K562 (cell line): ENCODE measurements around the gene GADD45G.

ENCODE experiments used
- MXI1 ChIP-seq: IDR thresholded peaks from 2 replicates; pipeline ENCODE4 v1.6.1; 2011; ENCODE audit warnings: low read depth, mild to moderate bottlenecking, improper control_type of control experiment, low read length
- NRF1 ChIP-seq, 2 experiments: fragments of 450-650 bp; IDR thresholded peaks in 1 of 2; conservative IDR thresholded peaks in 1 of 2; 2 replicates each; pipeline ENCODE4 v1.6.1; 2014; ENCODE audit warnings: mild to moderate bottlenecking in 2 of 2
- U2AF1 ChIP-seq: fragments of 200-400 bp; formaldehyde crosslinking; optimal IDR thresholded peaks from 2 replicates; pipeline ENCODE3; 2017; ENCODE audit warnings: mild to moderate bottlenecking, low read depth, low read length, moderate library complexity
- TF ChIP-seq, protein P1 (sequence below): sonication (generic); formaldehyde crosslinking; IDR thresholded peaks from 2 replicates; pipeline ENCODE4 v1.9.0; 2022; ENCODE audit warnings: mild to moderate bottlenecking, missing genetic modification reagents

DNA sequence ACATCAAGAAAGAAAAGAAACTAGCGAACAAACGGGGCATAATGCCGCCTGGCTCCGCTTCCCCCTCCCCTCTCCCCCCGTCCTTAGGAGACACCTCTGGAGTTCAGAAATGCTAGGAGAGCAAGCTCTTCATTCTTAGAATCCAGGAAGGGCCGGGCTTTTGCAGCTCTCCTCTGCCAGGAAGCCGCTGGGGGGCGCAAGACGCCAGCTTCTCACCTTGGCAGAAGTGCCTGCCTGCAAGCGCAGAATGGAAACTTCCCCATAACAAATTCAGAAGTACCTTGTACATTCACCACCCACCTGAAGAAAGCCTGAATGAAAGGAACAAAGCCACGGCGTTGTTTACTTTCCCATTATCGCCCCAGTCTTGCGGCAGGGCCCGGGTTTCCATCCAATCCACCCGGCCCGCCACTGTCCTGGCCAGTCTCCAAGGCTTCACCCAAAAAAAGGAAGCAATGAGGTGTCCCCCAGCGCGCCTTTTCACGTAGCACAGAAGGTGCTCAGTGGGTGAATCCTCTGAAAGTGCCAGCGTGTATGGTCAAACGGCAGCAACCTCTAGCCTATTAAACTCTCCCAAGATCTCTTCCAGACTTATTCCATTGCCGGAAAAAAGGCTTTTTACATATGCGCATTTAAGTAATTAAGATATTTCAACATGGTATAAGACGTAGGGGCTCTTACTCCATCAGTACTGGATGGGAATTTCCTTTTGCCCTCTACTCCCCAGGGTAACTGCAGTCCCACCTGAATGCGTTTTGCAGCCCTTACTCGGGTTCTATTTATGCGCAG lies 1.6 kb upstream of the GADD45G start:
- TF ChIP-seq MXI1 = no peak
- no peak for TF ChIP-seq NRF1 (conservative IDR thresholded peaks at IDR 0.05 in 1 of 2, IDR thresholded peaks at IDR 0.05 in 1 of 2)
- TF ChIP-seq, protein P1, sequence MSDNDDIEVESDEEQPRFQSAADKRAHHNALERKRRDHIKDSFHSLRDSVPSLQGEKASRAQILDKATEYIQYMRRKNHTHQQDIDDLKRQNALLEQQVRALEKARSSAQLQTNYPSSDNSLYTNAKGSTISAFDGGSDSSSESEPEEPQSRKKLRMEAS (CRISPR knock-in tag) = no peak
- no peak for TF ChIP-seq U2AF1
